Measurements from ENCODE around the gene KCNK1. TPM values are rescaled to one million over a fixed set of nuclear protein-coding genes. Genes with fewer than 3 reads are reported as not detected.

The KCNK1 gene
- total and polyA plus RNA-seq, 4 donors: 2.5 to 12.3 (median 4.5) TPM

- no peaks in the 10 kb centered on the region for H3K27me3 ChIP-seq (ENCODE audit: control insufficient read depth in 4 of 4, insufficient read depth in 4 of 4, low read length in 3 of 4)
- H3K27ac ChIP-seq (ENCODE audit: low read depth in 1 of 2, low read length in 2 of 2): no peak overlapping the region
- no peak overlapping the region for H3K4me3 ChIP-seq (ENCODE audit: low read depth in 1 of 3, low read length in 3 of 3)
- H3K9ac ChIP-seq (ENCODE audit: low read depth in 1 of 2, low read length in 2 of 2): no peak overlapping the region
- WGBS: 86% methylated on average over 4 of the region's 4 CpGs
- H3K9me3 ChIP-seq (ENCODE audit: control insufficient read depth in 4 of 4, low read length in 3 of 4): no peaks in the 10 kb centered on the region
- TF ChIP-seq FOXA2 (IDR thresholded peaks at IDR 0.05) (no peak), ZBTB33 (IDR thresholded peaks at IDR 0.05) (no peak), NR2F2 (IDR thresholded peaks at IDR 0.05) (no peak), JUND (IDR thresholded peaks at IDR 0.05) (no peak), EGR1 (IDR thresholded peaks at IDR 0.05; ENCODE audit: low read depth in 2 of 2) (no peak), TAF1 (conservative IDR thresholded peaks at IDR 0.05) (no peak), GABPA (IDR thresholded peaks at IDR 0.05 in 1 of 2, conservative IDR thresholded peaks at IDR 0.05 in 1 of 2) (no peak), RAD21 (IDR thresholded peaks at IDR 0.05) (no peak), YY1 (IDR thresholded peaks at IDR 0.05) (no peak), CTCF (IDR thresholded peaks at IDR 0.05; ENCODE audit: low read depth, low read length, missing input control) (no peak), SP1 (IDR thresholded peaks at IDR 0.05) (no peak)
- no peaks in the 10 kb centered on the region for H3K36me3 ChIP-seq (ENCODE audit: control insufficient read depth in 4 of 4, insufficient read depth in 3 of 4, low read depth in 1 of 4, low read length in 3 of 4)
- no peak for DNase-seq (ENCODE audit: low spot score)
- peaks cover 0 to 6% (median 2%) of the 10 kb centered on the region in 4 donors for H3K4me1 ChIP-seq (ENCODE audit: control insufficient read depth in 4 of 4, insufficient read depth in 4 of 4, low read length in 3 of 4)
Measured at GRCh38 chr1:233655301-233655740, 41.4 kb downstream of the KCNK1 start.

- DNase-seq (ENCODE audit: low spot score): no peak
- H3K27ac ChIP-seq (ENCODE audit: low read depth in 1 of 2, low read length in 2 of 2): no peak overlapping the region
- no peak overlapping the region for H3K4me3 ChIP-seq (ENCODE audit: low read depth in 1 of 3, low read length in 3 of 3)
- no peaks in the 10 kb centered on the region for H3K36me3 ChIP-seq (ENCODE audit: control insufficient read depth in 4 of 4, insufficient read depth in 3 of 4, low read depth in 1 of 4, low read length in 3 of 4)
- WGBS: 64% methylated on average over 5 of the region's 5 CpGs
- H3K27me3 ChIP-seq (ENCODE audit: control insufficient read depth in 4 of 4, insufficient read depth in 4 of 4, low read length in 3 of 4): no peaks in the 10 kb centered on the region
- no peaks in the 10 kb centered on the region for H3K9me3 ChIP-seq (ENCODE audit: control insufficient read depth in 4 of 4, low read length in 3 of 4)
- H3K9ac ChIP-seq (ENCODE audit: low read depth in 1 of 2, low read length in 2 of 2): no peak overlapping the region
- H3K4me1 ChIP-seq (ENCODE audit: control insufficient read depth in 4 of 4, insufficient read depth in 4 of 4, low read length in 3 of 4): peaks cover 0 to 6% (median 2%) of the 10 kb centered on the region in 4 donors
- TF ChIP-seq NR2F2 (IDR thresholded peaks at IDR 0.05): no peak
- no peak for TF ChIP-seq TAF1 (conservative IDR thresholded peaks at IDR 0.05)
- no peak for TF ChIP-seq HNF4G (IDR thresholded peaks at IDR 0.05)
- no peak for TF ChIP-seq GABPA (IDR thresholded peaks at IDR 0.05 in 1 of 2, conservative IDR thresholded peaks at IDR 0.05 in 1 of 2)
- TF ChIP-seq EGR1 (IDR thresholded peaks at IDR 0.05; ENCODE audit: low read depth in 2 of 2): no peak
- no peak for TF ChIP-seq ATF3 (IDR thresholded peaks at IDR 0.05)
- no peak for TF ChIP-seq HNF4A (conservative IDR thresholded peaks at IDR 0.05)
- no peak for TF ChIP-seq RXRA (IDR thresholded peaks at IDR 0.05)
- no peak for TF ChIP-seq RAD21 (IDR thresholded peaks at IDR 0.05)
- no peak for TF ChIP-seq ZBTB33 (IDR thresholded peaks at IDR 0.05)
- no peak for TF ChIP-seq FOXA1 (IDR thresholded peaks at IDR 0.05)
- TF ChIP-seq YY1 (IDR thresholded peaks at IDR 0.05): no peak
Measured at GRCh38 chr1:233656032-233656635, 42.2 kb downstream of the KCNK1 start.

Measured in liver (tissue), 9 donors.